ENCODE measurements around the gene PPM1N. TPM values are rescaled to one million over a fixed set of nuclear protein-coding genes. Genes with fewer than 3 reads are reported as not detected.

PPM1N gene
- total and polyA plus RNA-seq, 2 of the 13 experiments (the other 11 are each of a cell fraction or from before 2014, with no cell fraction given), result 0.31 to 1.8 TPM

DNA sequence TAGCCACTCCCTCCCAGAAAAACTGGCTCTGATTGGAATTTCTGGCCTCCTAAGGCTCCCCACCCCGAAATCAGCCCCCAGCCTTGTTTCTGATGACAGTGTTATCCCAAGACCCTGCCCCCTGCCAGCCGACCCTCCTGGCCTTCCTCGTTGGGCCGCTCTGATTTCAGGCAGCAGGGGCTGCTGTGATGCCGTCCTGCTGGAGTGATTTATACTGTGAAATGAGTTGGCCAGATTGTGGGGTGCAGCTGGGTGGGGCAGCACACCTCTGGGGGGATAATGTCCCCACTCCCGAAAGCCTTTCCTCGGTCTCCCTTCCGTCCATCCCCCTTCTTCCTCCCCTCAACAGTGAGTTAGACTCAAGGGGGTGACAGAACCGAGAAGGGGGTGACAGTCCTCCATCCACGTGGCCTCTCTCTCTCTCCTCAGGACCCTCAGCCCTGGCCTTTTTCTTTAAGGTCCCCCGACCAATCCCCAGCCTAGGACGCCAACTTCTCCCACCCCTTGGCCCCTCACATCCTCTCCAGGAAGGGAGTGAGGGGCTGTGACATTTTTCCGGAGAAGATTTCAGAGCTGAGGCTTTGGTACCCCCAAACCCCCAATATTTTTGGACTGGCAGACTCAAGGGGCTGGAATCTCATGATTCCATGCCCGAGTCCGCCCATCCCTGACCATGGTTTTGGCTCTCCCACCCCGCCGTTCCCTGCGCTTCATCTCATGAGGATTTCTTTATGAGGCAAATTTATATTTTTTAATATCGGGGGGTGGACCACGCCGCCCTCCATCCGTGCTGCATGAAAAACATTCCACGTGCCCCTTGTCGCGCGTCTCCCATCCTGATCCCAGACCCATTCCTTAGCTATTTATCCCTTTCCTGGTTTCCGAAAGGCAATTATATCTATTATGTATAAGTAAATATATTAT is 24.3 kb upstream of the PPM1N start:
- H3K36me3 ChIP-seq (replicated peaks in 1 of 2; ENCODE audit: control insufficient read depth in 1 of 2, insufficient read depth in 2 of 2, low read length in 2 of 2), result no peaks in the 10 kb centered on the region
- peaks cover 36% of the 10 kb centered on the region for H3K4me1 ChIP-seq (ENCODE audit: insufficient read depth, low read length)
- BruUV-seq (replicated peaks), result no TSS peak
- H3K9me3 ChIP-seq (ENCODE audit: low read length), result no peaks in the 10 kb centered on the region
- no peak for ATAC-seq
- TF ChIP-seq RCOR2 (CRISPR knock-in tag; IDR thresholded peaks at IDR 0.05) (no peak), AGO1 (IDR thresholded peaks at IDR 0.05; ENCODE audit: low read depth, low read length, poor library complexity, severe bottlenecking) (peak; percentile 98), POLR2AphosphoS2 (IDR thresholded peaks at IDR 0.05; ENCODE audit: low read depth, low read length) (peak; percentile 86; the same call in 1 of the 2 replicates)
- FAIRE-seq, result no peak
- no peak overlapping the region for H3K9ac ChIP-seq (ENCODE audit: insufficient read depth, low read depth, low read length)
- H2AFZ ChIP-seq (ENCODE audit: low read length), result no peak overlapping the region
- H3K79me2 ChIP-seq (ENCODE audit: insufficient read depth, low read length), result no peaks in the 10 kb centered on the region
- no peaks in the 10 kb centered on the region for H4K20me1 ChIP-seq (ENCODE audit: insufficient read depth, low read length)
- intact Hi-C loops (cut with micrococcal nuclease; ENCODE audit: unreplicated experiment) (no loop called here), in situ Hi-C loops (cut with HindIII; ENCODE audit: extremely low pct_ligation_motif_present, low pct_unique_long_range_greater_than_20kb) (loop anchor here (10.0 kb wide), 1 partner anchor 49 kb away; the partner anchor contains the start of gene ERCC1)
- H3K4me2 ChIP-seq (ENCODE audit: low read depth, low read length), result no peak overlapping the region
- H3K27me3 ChIP-seq (ENCODE audit: control insufficient read depth in 1 of 2, insufficient read depth in 2 of 2, low read length in 2 of 2), result peaks cover 0 to 10% of the 10 kb centered on the region in 2 experiments; a peak in 1 of 5 replicates
- H3K4me3 ChIP-seq (replicated peaks in 1 of 3; ENCODE audit: insufficient read depth in 1 of 3, low read depth in 2 of 3, low read length in 3 of 3), result no peak overlapping the region
- WGBS (ENCODE audit: low lambda C conversion rate), result 61% methylated on average over 27 of the region's 27 CpGs
- H3K27ac ChIP-seq (ENCODE audit: extremely low read length, insufficient read depth, low read length), result no peak overlapping the region
- POLR2A ChIA-PET, result no interaction called here
- CTCF ChIA-PET (ENCODE audit: low intra/inter-chr PET ratio, low total read pairs), result no interaction called here
- no peak for DNase-seq (ENCODE audit: low spot score)

DNA sequence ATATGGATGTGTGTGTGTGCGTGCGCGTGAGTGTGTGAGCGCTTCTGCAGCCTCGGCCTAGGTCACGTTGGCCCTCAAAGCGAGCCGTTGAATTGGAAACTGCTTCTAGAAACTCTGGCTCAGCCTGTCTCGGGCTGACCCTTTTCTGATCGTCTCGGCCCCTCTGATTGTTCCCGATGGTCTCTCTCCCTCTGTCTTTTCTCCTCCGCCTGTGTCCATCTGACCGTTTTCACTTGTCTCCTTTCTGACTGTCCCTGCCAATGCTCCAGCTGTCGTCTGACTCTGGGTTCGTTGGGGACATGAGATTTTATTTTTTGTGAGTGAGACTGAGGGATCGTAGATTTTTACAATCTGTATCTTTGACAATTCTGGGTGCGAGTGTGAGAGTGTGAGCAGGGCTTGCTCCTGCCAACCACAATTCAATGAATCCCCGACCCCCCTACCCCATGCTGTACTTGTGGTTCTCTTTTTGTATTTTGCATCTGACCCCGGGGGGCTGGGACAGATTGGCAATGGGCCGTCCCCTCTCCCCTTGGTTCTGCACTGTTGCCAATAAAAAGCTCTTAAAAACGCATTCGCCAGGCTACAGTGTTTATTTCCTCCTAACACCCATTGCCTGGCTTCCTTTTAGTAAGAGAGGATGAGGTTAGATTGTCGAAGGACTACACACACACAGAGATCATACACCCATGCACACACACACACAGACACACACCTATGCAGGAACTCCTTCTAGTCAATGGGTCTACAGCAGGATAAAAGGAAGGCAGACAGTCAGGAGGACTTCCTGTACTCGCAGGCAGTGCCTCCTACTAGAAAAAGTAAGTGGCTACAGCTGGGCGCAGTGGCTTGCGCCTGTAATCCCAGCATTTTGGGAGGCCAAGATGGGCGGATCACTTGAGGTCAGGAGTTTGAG is 23.4 kb upstream of the PPM1N start:
- no peaks in the 10 kb centered on the region for H3K79me2 ChIP-seq (ENCODE audit: insufficient read depth, low read length)
- DNase-seq (ENCODE audit: low spot score) (no peak), ATAC-seq (no peak), FAIRE-seq (no peak)
- peaks cover 42% of the 10 kb centered on the region for H3K4me1 ChIP-seq (ENCODE audit: insufficient read depth, low read length)
- 55% methylated on average over 28 of the region's 28 CpGs for WGBS (ENCODE audit: low lambda C conversion rate)
- H3K9ac ChIP-seq (ENCODE audit: insufficient read depth, low read depth, low read length), result no peak overlapping the region
- no TSS peak for BruUV-seq (replicated peaks)
- H3K27ac ChIP-seq (ENCODE audit: extremely low read length, insufficient read depth, low read length), result no peak overlapping the region
- POLR2A ChIA-PET, result no interaction called here
- H3K36me3 ChIP-seq (replicated peaks in 1 of 2; ENCODE audit: control insufficient read depth in 1 of 2, insufficient read depth in 2 of 2, low read length in 2 of 2), result no peaks in the 10 kb centered on the region
- H3K4me3 ChIP-seq (replicated peaks in 1 of 3; ENCODE audit: insufficient read depth in 1 of 3, low read depth in 2 of 3, low read length in 3 of 3), result no peak overlapping the region
- H3K27me3 ChIP-seq (ENCODE audit: control insufficient read depth in 1 of 2, insufficient read depth in 2 of 2, low read length in 2 of 2), result peaks cover 0 to 10% of the 10 kb centered on the region in 2 experiments; a peak in 1 of 5 replicates
- CTCF ChIA-PET (ENCODE audit: low intra/inter-chr PET ratio, low total read pairs), result no interaction called here
- H3K4me2 ChIP-seq (ENCODE audit: low read depth, low read length), result no peak overlapping the region
- no peaks in the 10 kb centered on the region for H4K20me1 ChIP-seq (ENCODE audit: insufficient read depth, low read length)
- intact Hi-C loops (cut with micrococcal nuclease; ENCODE audit: unreplicated experiment), result no loop called here
- no peak overlapping the region for H2AFZ ChIP-seq (ENCODE audit: low read length)
- in situ Hi-C loops (cut with HindIII; ENCODE audit: extremely low pct_ligation_motif_present, low pct_unique_long_range_greater_than_20kb), result loop anchor here (5.0 to 10.0 kb wide), 2 partner anchors 33 to 50 kb away; partner anchors contain the start of gene ERCC1
- H3K9me3 ChIP-seq (ENCODE audit: low read length), result no peaks in the 10 kb centered on the region
- TF ChIP-seq, protein P1, sequence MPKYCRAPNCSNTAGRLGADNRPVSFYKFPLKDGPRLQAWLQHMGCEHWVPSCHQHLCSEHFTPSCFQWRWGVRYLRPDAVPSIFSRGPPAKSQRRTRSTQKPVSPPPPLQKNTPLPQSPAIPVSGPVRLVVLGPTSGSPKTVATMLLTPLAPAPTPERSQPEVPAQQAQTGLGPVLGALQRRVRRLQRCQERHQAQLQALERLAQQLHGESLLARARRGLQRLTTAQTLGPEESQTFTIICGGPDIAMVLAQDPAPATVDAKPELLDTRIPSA (CRISPR knock-in tag; IDR thresholded peaks at IDR 0.05; ENCODE audit: borderline replicate concordance), result no peak
- TF ChIP-seq POLR2A (IDR thresholded peaks at IDR 0.05; ENCODE audit: insufficient read depth in 1 of 2, low read depth in 2 of 2, low read length in 2 of 2), result peak in 1 of 2 experiments; percentile 70; a peak in 2 of 4 replicates
- no peak for TF ChIP-seq ISX (CRISPR knock-in tag; conservative IDR thresholded peaks at IDR 0.05)
- TF ChIP-seq NR2F2 (IDR thresholded peaks at IDR 0.05; ENCODE audit: borderline replicate concordance, low read depth), result no peak
- no peak for TF ChIP-seq ZBTB7B (CRISPR knock-in tag; IDR thresholded peaks at IDR 0.05)
- TF ChIP-seq ZNF609 (CRISPR knock-in tag; IDR thresholded peaks at IDR 0.05; ENCODE audit: borderline replicate concordance), result no peak
- TF ChIP-seq CHD2 (IDR thresholded peaks at IDR 0.05; ENCODE audit: low read depth, low read length), result peak; percentile 40
